Measurements from ENCODE around the gene SOX1.

- TF ChIP-seq POLR2A (IDR thresholded peaks at IDR 0.05; ENCODE audit: low read depth, low read length), result no peak
- no peak for TF ChIP-seq POLR2AphosphoS5 (IDR thresholded peaks at IDR 0.05; ENCODE audit: low read depth, low read length)
- TF ChIP-seq POU2F2 (IDR thresholded peaks at IDR 0.05; ENCODE audit: low read depth, low read length), result no peak
- TF ChIP-seq TAF1 (IDR thresholded peaks at IDR 0.05; ENCODE audit: low read depth, low read length), result no peak
- no peak for TF ChIP-seq PAX5 (IDR thresholded peaks at IDR 0.05; ENCODE audit: insufficient read depth, low read length, severe bottlenecking)
- no peak for TF ChIP-seq SPI1 (IDR thresholded peaks at IDR 0.05; ENCODE audit: low read depth, low read length)
Observed at GRCh38 chr13:112053744-112054615, 13.0 kb upstream of the SOX1 start.
